Sigmoid colon (tissue), 7 donors: ENCODE results near the gene MAN2A1. TPM values are rescaled to one million over a fixed set of nuclear protein-coding genes. Genes with fewer than 3 reads are reported as not detected.

Experiments
- DNase-seq: peaks from one replicate; pipeline ENCODE4 v3.0.0-alpha.2; 2019
- H3K27ac ChIP-seq, 4 donors: fragments of 200-600 bp; sonication (generic); one replicate each; pipeline ENCODE4 v1.5.1; 2016 to 2019; ENCODE audit warnings: mild to moderate bottlenecking in 1 of 4
- H3K27me3 ChIP-seq, 3 donors: fragments of 200-600 bp; sonication (generic); one replicate each; pipeline ENCODE4 v1.5.1; 2019; ENCODE audit warnings: mild to moderate bottlenecking in 1 of 3
- H3K36me3 ChIP-seq, 4 donors: fragments of 200-600 bp; sonication (generic); one replicate each; pipeline ENCODE4 v1.5.1; 2016 to 2019
- H3K4me1 ChIP-seq, 4 donors: fragments of 200-600 bp; sonication (generic); one replicate each; pipeline ENCODE4 v1.5.1; 2017 to 2019
- H3K4me3 ChIP-seq, 4 donors: fragments of 200-600 bp; sonication (generic); one replicate each; pipeline ENCODE4 v1.5.1; 2017 to 2019; ENCODE audit warnings: mild to moderate bottlenecking in 2 of 4, moderate library complexity in 1 of 4
- H3K9me3 ChIP-seq, 4 donors: fragments of 200-600 bp in 3 of 4; sonication (generic) in 3 of 4; one replicate each; pipeline versions ENCODE4 v1.5.1 to v1.6.1; 2013 to 2019
- CTCF ChIP-seq, 4 experiments: fragments of 450-650 bp in 3 of 4; fragments of 200-600 bp in 1 of 4; IDR thresholded peaks; one replicate each; pipeline ENCODE4 v1.5.1; 2016 to 2019; ENCODE audit warnings: antibody characterized with exemption in 4 of 4, mild to moderate bottlenecking in 3 of 4, moderate library complexity in 2 of 4
- EP300 ChIP-seq, 4 donors: sonication (generic); formaldehyde crosslinking; IDR thresholded peaks; one replicate each; pipeline ENCODE4 v1.6.1; 2017; ENCODE audit warnings: antibody characterized with exemption in 4 of 4
- POLR2A ChIP-seq, 2 donors: fragments of 450-650 bp; IDR thresholded peaks; one replicate each; pipeline ENCODE4 v1.6.1; 2016; ENCODE audit warnings: antibody characterized with exemption in 2 of 2, mild to moderate bottlenecking in 2 of 2, moderate library complexity in 2 of 2
- POLR2AphosphoS5 ChIP-seq, 4 donors: sonication (generic); formaldehyde crosslinking; IDR thresholded peaks; one replicate each; pipeline ENCODE4 v1.6.1; 2017; ENCODE audit warnings: antibody characterized with exemption in 4 of 4
- WGBS, 2 donors: extraction: QIAGEN DNeasy Blood & Tissue Kit; methylation state at CpG; one replicate each; pipeline ENCODE4 v1.1.7; 2013; 5-methylcytosine and 5-hydroxymethylcytosine counted together
- intact Hi-C: fragments of 100-400 bp; cut with DNase I; formaldehyde crosslinking; loops from one replicate; pipeline ENCODE4 v1.15.1; 2023
- polyA plus RNA-seq, 3 donors: library from polyadenylated mRNA; stranded (reverse); fragments of 200-250 nt; gene quantifications; one replicate each; pipeline ENCODE4 v1.2.3, GENCODE V29; 2013
- total RNA-seq, 4 donors: library from RNA; depleted of rRNA; stranded (reverse); fragments of >200 nt; gene quantifications; one replicate each; pipeline ENCODE4 v1.1.0, GENCODE V29; 2016
- donor health status: healthy with polysubstance abuse.
- donor health status: Bipolar disorder and iron deficiency.
- donor health status: healthy.

MAN2A1 gene
- total and polyA plus RNA-seq, 7 donors: 3.6 to 58.4 (median 40.2) TPM

GRCh38 chr5:109775130-109775529, 85.4 kb downstream of the MAN2A1 start:
- Histone ChIP-seq H3K27ac (no peak overlapping the region), H3K36me3 (peaks cover 0 to 32% (median 1%) of the 10 kb centered on the region in 4 donors), H3K9me3 (no peaks in the 10 kb centered on the region), H3K4me3 (no peak overlapping the region), H3K4me1 (peaks cover 0 to 5% (median 0%) of the 10 kb centered on the region in 4 donors), H3K27me3 (no peaks in the 10 kb centered on the region)
- TF ChIP-seq CTCF (IDR thresholded peaks at IDR 0.05) (no peak), EP300 (IDR thresholded peaks at IDR 0.05) (no peak), POLR2AphosphoS5 (IDR thresholded peaks at IDR 0.05) (no peak), POLR2A (IDR thresholded peaks at IDR 0.05) (no peak)
- intact Hi-C loops: no loop called here
- 88 to 90% methylated on average over 2 of the region's 2 CpGs for WGBS, 2 donors
- no peak for DNase-seq

- intact Hi-C loops: no loop called here
Measured at GRCh38 chr5:109779036-109779735, 89.5 kb downstream of the MAN2A1 start.

GRCh38 chr5:109784687-109785086, 95.0 kb downstream of the MAN2A1 start:
- no peak for DNase-seq
- TF ChIP-seq POLR2A (IDR thresholded peaks at IDR 0.05) (no peak), CTCF (IDR thresholded peaks at IDR 0.05) (no peak), EP300 (IDR thresholded peaks at IDR 0.05) (no peak), POLR2AphosphoS5 (IDR thresholded peaks at IDR 0.05) (no peak)
- intact Hi-C loops: no loop called here
- 94 to 95% methylated on average over 2 of the region's 2 CpGs for WGBS, 2 donors
- no peaks in the 10 kb centered on the region for H3K4me1 ChIP-seq
- H3K27ac ChIP-seq: no peak overlapping the region
- H3K9me3 ChIP-seq: no peaks in the 10 kb centered on the region
- H3K27me3 ChIP-seq: no peaks in the 10 kb centered on the region
- no peak overlapping the region for H3K4me3 ChIP-seq
- H3K36me3 ChIP-seq: peaks cover 0 to 17% (median 2%) of the 10 kb centered on the region in 4 donors

More at GRCh38 chr5:109779036-109779735, 89.5 kb downstream of the MAN2A1 start:
- Histone ChIP-seq H3K9me3 (no peaks in the 10 kb centered on the region), H3K27ac (no peak overlapping the region), H3K4me3 (no peak overlapping the region), H3K36me3 (peaks cover 0 to 20% (median 0%) of the 10 kb centered on the region in 4 donors), H3K27me3 (no peaks in the 10 kb centered on the region), H3K4me1 (peaks cover 0 to 5% (median 0%) of the 10 kb centered on the region in 4 donors)
- no peak for DNase-seq
- 79 to 92% methylated on average over 5 of the region's 5 CpGs for WGBS, 2 donors
- TF ChIP-seq CTCF (IDR thresholded peaks at IDR 0.05) (no peak), POLR2A (IDR thresholded peaks at IDR 0.05) (no peak), EP300 (IDR thresholded peaks at IDR 0.05) (no peak), POLR2AphosphoS5 (IDR thresholded peaks at IDR 0.05) (no peak)

GRCh38 chr5:109786206-109786855, 96.6 kb downstream of the MAN2A1 start:
- no peak overlapping the region for H3K27ac ChIP-seq
- WGBS, 2 donors: 95 to 97% methylated on average over 5 of the region's 5 CpGs

More at GRCh38 chr5:109786206-109786855, 96.6 kb downstream of the MAN2A1 start:
- Histone ChIP-seq H3K4me3 (no peak overlapping the region), H3K27me3 (no peaks in the 10 kb centered on the region), H3K36me3 (peaks cover 0 to 17% (median 2%) of the 10 kb centered on the region in 4 donors), H3K9me3 (no peaks in the 10 kb centered on the region), H3K4me1 (no peaks in the 10 kb centered on the region)
- intact Hi-C loops: no loop called here
- DNase-seq: no peak
- TF ChIP-seq EP300 (IDR thresholded peaks at IDR 0.05): no peak
- no peak for TF ChIP-seq POLR2AphosphoS5 (IDR thresholded peaks at IDR 0.05)
- no peak for TF ChIP-seq POLR2A (IDR thresholded peaks at IDR 0.05)
- TF ChIP-seq CTCF (IDR thresholded peaks at IDR 0.05): no peak
